Measurements from ENCODE around the gene ECM1.

ECM1 gene

GRCh38 chr1:150507912-150508864 lies at the start of gene ECM1:
Gene ECM1 (plus strand): TSS chr1:150508109. CDS start chr1:150508210, 101 bp downstream.
- no peak for DNase-seq (ENCODE audit: low read depth)

GRCh38 chr1:150464422-150464826 lies 43.5 kb upstream of the ECM1 start:
- DNase-seq (ENCODE audit: low read depth), result peak; percentile 34

GRCh38 chr1:150466964-150467363 lies 40.9 kb upstream of the ECM1 start:
- no peak for DNase-seq (ENCODE audit: low read depth)

GRCh38 chr1:150469291-150469690 lies 38.6 kb upstream of the ECM1 start:
- no peak for DNase-seq (ENCODE audit: low read depth)

GRCh38 chr1:150472601-150473200 lies 35.2 kb upstream of the ECM1 start:
- DNase-seq (ENCODE audit: low read depth), result no peak

GRCh38 chr1:150473659-150474058 lies 34.2 kb upstream of the ECM1 start:
- DNase-seq (ENCODE audit: low read depth), result no peak

GRCh38 chr1:150474869-150475268 lies 33.0 kb upstream of the ECM1 start:
- no peak for DNase-seq (ENCODE audit: low read depth)

GRCh38 chr1:150476754-150477153 lies 31.2 kb upstream of the ECM1 start:
- no peak for DNase-seq (ENCODE audit: low read depth)

GRCh38 chr1:150477320-150477719 lies 30.6 kb upstream of the ECM1 start:
- DNase-seq (ENCODE audit: low read depth), result no peak

GRCh38 chr1:150477733-150478132 lies 30.2 kb upstream of the ECM1 start:
- peak; percentile 75 for DNase-seq (ENCODE audit: low read depth)

GRCh38 chr1:150479370-150479769 lies 28.5 kb upstream of the ECM1 start:
- no peak for DNase-seq (ENCODE audit: low read depth)

- DNase-seq (ENCODE audit: low read depth), result no peak
Measured at GRCh38 chr1:150479927-150480352, 28.0 kb upstream of the ECM1 start.

- DNase-seq (ENCODE audit: low read depth), result no peak
Measured at GRCh38 chr1:150484431-150484830, 23.5 kb upstream of the ECM1 start.

GRCh38 chr1:150484861-150485260 lies 23.0 kb upstream of the ECM1 start:
- no peak for DNase-seq (ENCODE audit: low read depth)

GRCh38 chr1:150486966-150487762 lies 20.7 kb upstream of the ECM1 start, which contains the start of gene TARS2:
Gene TARS2 (plus strand): TSS chr1:150487419. CDS start chr1:150487451, 32 bp downstream.
- peak; percentile 97 for DNase-seq (ENCODE audit: low read depth)

- no peak for DNase-seq (ENCODE audit: low read depth)
Measured at GRCh38 chr1:150487763-150488115, 20.2 kb upstream of the ECM1 start.

- DNase-seq (ENCODE audit: low read depth), result no peak
Measured at GRCh38 chr1:150493175-150493574, 14.7 kb upstream of the ECM1 start.

- no peak for DNase-seq (ENCODE audit: low read depth)
Measured at GRCh38 chr1:150498342-150498741, 9.6 kb upstream of the ECM1 start.

GRCh38 chr1:150505431-150505830 lies 2.5 kb upstream of the ECM1 start:
- DNase-seq (ENCODE audit: low read depth), result no peak

GRCh38 chr1:150508982-150509381 lies 1.1 kb downstream of the ECM1 start:
- DNase-seq (ENCODE audit: low read depth), result no peak

GRCh38 chr1:150511551-150511950 lies 3.6 kb downstream of the ECM1 start:
- no peak for DNase-seq (ENCODE audit: low read depth)

- no peak for DNase-seq (ENCODE audit: low read depth)
Measured at GRCh38 chr1:150511985-150512660, 4.2 kb downstream of the ECM1 start.

All from non-pigmented ciliary epithelial cell (primary cell).